ENCODE data around the gene CYB561D1.

GRCh38 chr1:109475261-109475660 lies 18.6 kb upstream of the CYB561D1 start:
- TF ChIP-seq POLR2A (IDR thresholded peaks at IDR 0.05) (no peak), CTCF (IDR thresholded peaks at IDR 0.05) (no peak), POLR2AphosphoS5 (IDR thresholded peaks at IDR 0.05; ENCODE audit: insufficient read depth in 1 of 2, low read depth in 1 of 2) (no peak)
